ENCODE data around the gene DDX52.
"Not testable (repeated sequence)": the region's sequence is repeated elsewhere in the genome, so short reads cannot be mapped to it uniquely, and the experiment has no call there.

Gene DDX52

DNA sequence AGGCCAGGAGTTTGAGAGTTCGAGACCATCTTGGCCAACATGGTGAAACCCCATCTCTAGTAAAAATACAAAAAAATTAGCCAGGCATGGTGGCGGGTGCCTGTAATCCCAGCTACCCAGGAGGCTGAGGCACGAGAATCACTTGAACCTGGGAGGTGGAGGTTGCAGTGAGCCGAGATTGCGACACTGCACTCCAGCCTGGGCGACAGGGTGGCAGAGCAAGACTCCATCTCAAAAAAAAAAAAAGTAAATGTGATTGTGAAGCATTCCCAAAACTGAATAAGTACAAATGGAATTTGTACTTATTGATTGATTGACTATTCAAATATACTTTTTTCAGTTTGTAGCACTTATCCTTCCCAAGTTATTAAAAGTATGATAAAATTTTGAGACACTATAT is 26.8 kb downstream of the DDX52 start:
- H3K27ac Mint-ChIP-seq; H3K4me3 Mint-ChIP-seq; H3K4me1 Mint-ChIP-seq (ENCODE audit: low read depth); H3K9me3 Mint-ChIP-seq; H3K27me3 Mint-ChIP-seq: not testable (repeated sequence)
- H3K36me3 Mint-ChIP-seq (ENCODE audit: low read depth), result peaks cover 39% of the 10 kb centered on the region

DNA sequence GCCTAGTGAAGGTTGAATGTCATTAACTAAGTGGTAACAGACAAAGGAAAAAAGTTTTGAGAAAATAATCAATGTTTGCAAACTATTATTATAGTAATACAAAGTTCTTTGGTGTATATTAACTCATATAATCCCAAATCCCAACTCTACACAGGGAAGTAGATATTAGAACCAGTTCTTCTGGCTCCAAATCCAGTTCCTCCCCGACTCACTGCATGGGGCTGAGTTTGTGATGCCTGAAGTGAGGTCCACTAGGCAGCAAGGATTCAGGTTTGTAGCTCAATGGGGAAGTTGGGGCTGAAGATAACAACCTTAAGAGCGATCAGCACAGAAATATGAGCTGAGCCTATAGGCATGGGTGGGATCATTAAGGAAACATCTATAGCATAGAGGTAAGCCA is 28.4 kb downstream of the DDX52 start:
- peaks cover 3% of the 10 kb centered on the region for H3K4me1 Mint-ChIP-seq (ENCODE audit: low read depth)
- no peak overlapping the region for H3K27ac Mint-ChIP-seq
- no peaks in the 10 kb centered on the region for H3K9me3 Mint-ChIP-seq
- H3K4me3 Mint-ChIP-seq, result no peak overlapping the region
- H3K27me3 Mint-ChIP-seq, result no peaks in the 10 kb centered on the region
- H3K36me3 Mint-ChIP-seq (ENCODE audit: low read depth), result peaks cover 29% of the 10 kb centered on the region

DNA sequence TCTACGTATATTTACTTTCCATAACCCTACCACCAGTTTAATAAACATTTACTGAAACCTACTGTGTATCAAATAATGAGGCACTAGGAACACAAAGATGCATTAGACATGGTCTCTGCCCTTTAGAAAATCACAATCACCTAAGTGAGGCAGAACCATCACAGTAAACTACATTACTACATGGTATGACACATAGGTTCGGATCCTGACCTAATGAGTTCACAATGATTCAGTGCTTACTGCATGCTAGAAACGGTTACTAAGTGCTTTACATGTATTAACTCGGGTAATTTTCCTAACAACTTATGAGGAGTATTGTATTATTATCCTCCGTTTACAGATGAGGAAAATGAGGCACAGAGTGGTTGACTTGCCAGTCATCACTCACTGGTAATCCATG is 28.9 kb downstream of the DDX52 start:
- H3K27me3 Mint-ChIP-seq, result no peaks in the 10 kb centered on the region
- no peak overlapping the region for H3K4me3 Mint-ChIP-seq
- H3K36me3 Mint-ChIP-seq (ENCODE audit: low read depth), result peaks cover 29% of the 10 kb centered on the region
- H3K4me1 Mint-ChIP-seq (ENCODE audit: low read depth), result peaks cover 7% of the 10 kb centered on the region
- H3K9me3 Mint-ChIP-seq, result no peaks in the 10 kb centered on the region
- H3K27ac Mint-ChIP-seq, result no peak overlapping the region

DNA sequence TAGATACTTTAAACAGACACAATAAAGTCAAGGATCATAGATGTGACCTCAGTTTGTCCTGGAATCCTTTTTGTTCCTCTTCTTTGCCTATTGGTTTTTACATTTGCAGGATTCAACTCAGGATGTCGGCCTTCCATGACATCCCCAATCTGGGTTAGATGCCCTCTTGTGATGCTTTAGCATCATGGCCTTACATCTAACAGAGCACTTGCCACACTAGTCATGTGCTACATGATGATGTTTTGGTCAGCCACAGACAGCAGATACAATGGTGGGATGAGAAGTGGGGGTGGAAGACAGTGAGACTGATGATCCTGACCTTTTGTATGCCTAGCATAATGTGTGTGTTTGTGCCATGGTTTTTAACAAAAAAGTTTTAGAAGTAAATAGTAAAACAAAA is 32.3 kb downstream of the DDX52 start:
- Mint-ChIP-seq H3K36me3 (ENCODE audit: low read depth) (peaks cover 21% of the 10 kb centered on the region), H3K9me3 (no peaks in the 10 kb centered on the region), H3K4me1 (ENCODE audit: low read depth) (peaks cover 24% of the 10 kb centered on the region), H3K4me3 (no peak overlapping the region), H3K27me3 (no peaks in the 10 kb centered on the region), H3K27ac (peak overlapping the region; percentile 32)

DNA sequence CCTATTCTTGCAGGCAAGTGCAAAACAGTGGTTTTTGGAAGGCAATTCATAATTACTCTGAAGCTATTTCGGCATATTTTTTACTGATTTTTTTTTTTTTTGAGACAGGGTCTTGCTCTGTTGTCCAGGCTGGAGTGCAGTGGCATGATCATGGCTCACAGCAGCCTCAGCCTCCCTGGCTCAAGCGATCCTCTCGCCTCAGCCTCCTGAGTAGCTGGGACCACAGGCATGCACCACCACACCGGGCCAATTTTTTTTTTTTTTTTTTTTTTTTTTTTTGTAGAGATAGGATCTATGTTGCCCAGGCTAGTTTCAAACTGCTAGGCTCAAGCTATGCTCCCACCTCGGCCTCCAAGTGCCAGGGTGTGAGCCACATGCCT is 33.2 kb downstream of the DDX52 start:
- not testable (repeated sequence) for H3K27ac Mint-ChIP-seq, H3K27me3 Mint-ChIP-seq, H3K9me3 Mint-ChIP-seq
- Mint-ChIP-seq H3K4me1 (ENCODE audit: low read depth) (peaks cover 33% of the 10 kb centered on the region), H3K36me3 (ENCODE audit: low read depth) (peaks cover 23% of the 10 kb centered on the region), H3K4me3 (peak overlapping the region; percentile 94)

DNA sequence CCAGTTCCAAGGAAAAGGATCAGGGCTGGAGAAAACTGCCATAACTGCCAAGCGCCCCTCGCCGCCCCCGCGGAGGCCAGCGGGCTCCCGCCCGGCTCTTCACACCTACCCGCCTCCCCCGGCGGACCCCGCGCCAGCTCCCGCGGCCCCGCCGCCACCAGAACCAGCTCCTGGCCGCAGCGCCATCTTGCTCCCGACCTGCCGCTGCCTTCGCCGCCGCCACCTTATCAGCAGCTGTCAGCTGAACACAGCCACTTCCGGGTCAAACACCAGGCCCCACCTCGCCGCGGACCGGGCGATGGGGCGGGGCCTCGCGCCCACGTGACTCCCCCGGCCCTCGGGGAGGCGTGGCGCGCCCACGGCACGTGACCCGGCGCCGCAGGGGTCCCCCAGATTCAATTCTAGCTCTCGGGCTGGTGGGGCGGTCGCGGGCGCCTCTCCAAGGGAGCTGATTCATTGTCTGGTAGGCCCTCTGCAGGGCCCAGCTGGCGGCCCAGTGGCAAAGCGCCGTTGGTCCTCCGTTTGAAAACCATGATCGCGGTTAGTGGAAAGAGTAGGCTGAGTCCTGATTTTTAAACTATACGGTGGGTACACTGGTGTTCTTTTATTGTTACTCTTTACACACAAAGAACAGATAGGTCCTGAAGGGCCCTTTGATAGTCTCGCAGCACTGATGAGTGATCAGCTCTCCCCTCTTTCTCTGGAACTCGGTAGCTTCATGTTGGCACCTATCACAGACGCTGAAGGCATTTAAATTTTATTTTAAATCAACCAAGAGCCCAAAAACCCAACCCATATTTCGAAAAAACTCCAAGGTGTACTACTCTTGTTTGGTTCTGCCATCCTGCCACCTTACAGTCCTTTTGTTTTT is 33.8 kb downstream of the DDX52 start, which contains the start of gene SYNRG:
TSS of gene SYNRG (minus strand) at position 249 of the 871 bp plus-strand sequence. CDS start at position 186, 63 bp downstream.
- Mint-ChIP-seq H3K4me1 (ENCODE audit: low read depth) (peaks cover 40% of the 10 kb centered on the region), H3K27me3 (no peaks in the 10 kb centered on the region), H3K4me3 (peak within 1 kb of the TSS; percentile 94), H3K9me3 (no peaks in the 10 kb centered on the region), H3K36me3 (ENCODE audit: low read depth) (peaks cover 28% of the 10 kb centered on the region), H3K27ac (peak within 1 kb of the TSS; percentile 90)

DNA sequence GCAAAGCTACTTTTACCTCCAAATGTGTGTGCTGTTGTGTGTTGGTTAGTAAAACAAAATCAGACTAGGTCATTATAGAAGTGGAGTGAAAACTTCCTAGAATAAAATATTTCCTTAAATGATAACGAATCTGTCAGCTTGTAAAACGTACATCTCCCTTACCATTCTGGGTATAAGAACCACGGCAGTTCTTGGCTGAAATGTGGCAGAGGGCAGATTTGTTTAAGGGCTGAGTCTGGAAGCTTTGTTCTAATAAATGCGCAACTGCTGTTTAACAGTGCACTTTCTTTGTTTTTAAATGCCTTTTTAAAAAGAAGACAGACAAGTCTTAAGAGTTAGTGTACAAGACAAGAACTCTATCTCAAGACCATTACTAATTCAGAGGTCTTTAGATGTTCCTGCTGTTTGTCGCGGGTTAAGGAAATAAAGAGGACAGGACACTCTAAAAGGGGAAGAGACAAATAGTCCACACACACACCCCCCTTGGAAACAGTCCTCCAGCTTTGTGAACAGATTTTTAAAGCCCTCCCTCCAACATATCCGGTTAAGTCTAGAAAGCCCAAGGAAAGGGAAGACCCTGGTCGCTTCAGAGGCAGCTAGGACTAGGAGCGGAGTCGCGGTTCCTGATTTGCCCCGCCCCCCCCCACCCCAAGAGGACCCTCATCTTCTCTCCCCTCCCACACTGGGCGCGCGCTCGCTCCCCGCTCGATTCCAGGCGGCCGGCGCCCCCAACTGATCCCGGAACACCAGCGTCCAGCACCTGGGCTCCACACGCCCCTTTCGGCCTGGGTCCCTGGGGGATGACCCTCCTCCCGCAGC is 34.7 kb downstream of the DDX52 start:
- Mint-ChIP-seq H3K27me3 (no peaks in the 10 kb centered on the region), H3K36me3 (ENCODE audit: low read depth) (peaks cover 23% of the 10 kb centered on the region), H3K9me3 (no peaks in the 10 kb centered on the region), H3K27ac (peak overlapping the region; percentile 78), H3K4me1 (ENCODE audit: low read depth) (peaks cover 48% of the 10 kb centered on the region), H3K4me3 (peak overlapping the region; percentile 94)

DNA sequence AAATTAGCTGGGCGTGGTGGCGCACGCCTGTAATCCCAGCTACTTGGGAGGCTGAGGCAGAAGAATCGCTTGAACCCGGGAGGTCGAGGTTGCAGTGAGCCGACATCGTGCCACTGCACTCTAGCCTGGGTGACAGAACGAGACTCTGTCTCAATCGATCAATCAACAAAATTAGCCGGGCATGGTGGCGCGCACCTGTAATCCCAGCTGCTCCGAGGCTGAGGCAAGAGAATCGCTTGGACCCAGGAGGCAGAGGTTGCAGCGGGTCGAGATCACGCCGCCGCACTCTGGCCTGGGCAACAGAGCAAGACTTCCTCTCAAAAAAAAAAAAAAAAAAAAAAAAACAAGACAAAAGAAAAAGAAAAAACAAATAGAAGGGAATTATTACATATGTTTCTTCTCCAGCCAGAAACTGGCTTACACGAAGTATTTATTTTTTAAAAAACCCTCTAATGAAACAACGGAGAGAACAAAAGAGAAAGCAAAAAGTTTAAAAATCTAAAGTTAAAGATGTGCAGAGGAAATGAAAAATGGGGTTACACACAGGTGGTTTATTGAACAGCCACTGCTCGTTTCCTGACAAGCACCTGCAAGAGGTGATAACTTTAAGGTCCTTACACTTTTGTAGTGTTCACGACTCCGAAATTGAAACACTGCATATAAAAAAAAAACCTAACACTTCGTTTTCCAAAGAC is 35.5 kb downstream of the DDX52 start:
- Mint-ChIP-seq H3K4me1 (ENCODE audit: low read depth) (peaks cover 56% of the 10 kb centered on the region), H3K4me3 (peak overlapping the region; percentile 94), H3K9me3 (no peaks in the 10 kb centered on the region), H3K27me3 (no peaks in the 10 kb centered on the region), H3K27ac (peak overlapping the region; percentile 78), H3K36me3 (ENCODE audit: low read depth) (peaks cover 20% of the 10 kb centered on the region)

DNA sequence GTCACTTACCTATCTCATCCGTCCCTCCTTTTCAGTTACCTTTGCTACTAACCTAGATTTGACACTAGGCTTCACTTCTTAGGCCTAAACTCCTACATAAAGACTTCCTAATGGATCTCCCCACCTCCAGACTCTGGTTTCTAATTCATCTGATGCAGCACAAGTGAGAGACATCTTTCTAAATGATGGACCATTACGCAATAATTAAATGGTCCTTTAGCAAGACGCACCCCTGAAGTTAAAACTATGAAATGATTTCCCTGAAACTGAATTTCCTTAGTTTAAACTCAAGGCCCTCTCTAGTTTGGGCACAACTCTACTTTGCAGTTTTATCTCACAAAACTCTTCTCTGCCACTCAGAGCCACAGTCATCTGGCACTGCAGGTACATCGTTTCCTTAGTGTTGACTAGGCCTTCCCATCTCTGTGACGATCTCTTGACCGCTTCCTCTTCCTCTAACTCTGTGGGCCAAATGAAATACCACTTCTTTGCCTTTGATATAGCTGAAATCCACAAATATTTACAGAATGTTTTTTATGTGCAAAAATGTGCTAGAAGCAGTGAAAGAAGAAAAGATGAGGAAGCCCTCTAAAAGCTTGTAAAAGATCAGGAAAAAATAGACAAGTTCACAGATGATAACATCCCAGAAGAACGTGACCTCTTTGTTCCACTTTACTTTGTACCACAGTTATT is 37.3 kb downstream of the DDX52 start:
- Mint-ChIP-seq H3K4me1 (ENCODE audit: low read depth) (peaks cover 62% of the 10 kb centered on the region), H3K27me3 (no peaks in the 10 kb centered on the region), H3K9me3 (no peaks in the 10 kb centered on the region), H3K27ac (peak overlapping the region; percentile 90), H3K4me3 (peak overlapping the region; percentile 94), H3K36me3 (ENCODE audit: low read depth) (peaks cover 25% of the 10 kb centered on the region)

DNA sequence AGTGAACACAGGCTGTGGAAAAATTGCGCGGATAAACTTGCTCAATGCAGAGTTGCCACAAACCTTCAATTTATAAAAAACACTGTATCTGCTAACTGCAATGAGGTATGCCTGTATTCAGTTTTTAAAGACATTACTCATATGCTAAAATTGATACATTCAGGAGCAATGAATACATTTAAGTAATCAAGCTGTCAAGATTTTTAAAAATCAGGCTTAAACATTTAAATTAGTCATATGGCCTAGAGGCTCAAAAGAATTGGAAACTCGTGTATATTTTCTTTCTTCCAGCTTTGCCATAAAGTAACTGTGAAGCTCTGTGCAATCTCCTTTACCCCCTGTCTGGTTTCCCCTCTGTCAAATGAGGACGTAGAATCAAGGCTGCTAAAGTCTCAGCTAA is 38.2 kb downstream of the DDX52 start:
- Mint-ChIP-seq H3K36me3 (ENCODE audit: low read depth) (peaks cover 25% of the 10 kb centered on the region), H3K9me3 (no peaks in the 10 kb centered on the region), H3K4me3 (peak overlapping the region; percentile 94), H3K27me3 (no peaks in the 10 kb centered on the region), H3K4me1 (ENCODE audit: low read depth) (peaks cover 67% of the 10 kb centered on the region), H3K27ac (peak overlapping the region; percentile 90)

DNA sequence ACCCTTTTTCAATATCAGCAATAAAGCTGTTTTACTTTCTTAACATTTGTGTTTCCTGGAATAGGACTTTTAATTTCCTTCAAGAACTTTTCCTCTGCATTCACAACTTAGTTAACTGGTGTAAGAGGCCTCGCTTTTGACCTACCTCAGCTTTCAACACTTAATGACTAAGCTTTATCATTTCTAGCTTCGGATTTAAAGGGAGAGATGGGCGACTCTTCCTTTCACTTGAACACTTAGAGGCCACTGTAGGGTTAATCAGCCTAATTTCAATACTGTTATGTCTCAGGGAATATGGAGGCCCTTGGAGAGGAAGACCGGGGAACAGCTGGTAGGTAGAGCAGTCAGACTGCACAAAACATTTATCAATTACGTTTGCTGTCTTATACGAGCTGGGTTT is 38.7 kb downstream of the DDX52 start:
- Mint-ChIP-seq H3K27ac (peak overlapping the region; percentile 90), H3K27me3 (no peaks in the 10 kb centered on the region), H3K4me1 (ENCODE audit: low read depth) (peaks cover 65% of the 10 kb centered on the region), H3K36me3 (ENCODE audit: low read depth) (peaks cover 25% of the 10 kb centered on the region), H3K4me3 (peak overlapping the region; percentile 94), H3K9me3 (no peaks in the 10 kb centered on the region)

DNA sequence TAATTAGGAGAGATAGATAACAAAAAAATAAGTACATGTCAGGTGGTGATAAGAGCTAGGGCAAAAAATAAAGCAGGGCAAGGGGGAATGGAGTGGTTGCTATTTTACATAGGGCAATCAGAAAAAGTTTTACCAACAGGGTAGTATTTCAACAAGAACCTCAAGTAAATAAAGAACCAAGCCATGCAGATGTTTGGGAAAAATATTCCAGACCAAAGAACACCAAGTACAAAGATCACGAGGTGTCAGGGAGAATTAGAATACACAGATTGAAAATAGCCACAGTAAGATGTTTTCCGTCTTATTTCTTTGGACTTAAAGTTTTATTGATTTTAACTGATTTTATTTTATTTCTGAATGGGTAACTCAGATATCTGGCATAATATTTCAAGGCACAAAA is 45.1 kb downstream of the DDX52 start:
- Mint-ChIP-seq H3K4me1 (ENCODE audit: low read depth) (peaks cover 36% of the 10 kb centered on the region), H3K9me3 (no peaks in the 10 kb centered on the region), H3K27ac (peak overlapping the region; percentile 14), H3K4me3 (no peak overlapping the region), H3K36me3 (ENCODE audit: low read depth) (peaks cover 51% of the 10 kb centered on the region), H3K27me3 (no peaks in the 10 kb centered on the region)

DNA sequence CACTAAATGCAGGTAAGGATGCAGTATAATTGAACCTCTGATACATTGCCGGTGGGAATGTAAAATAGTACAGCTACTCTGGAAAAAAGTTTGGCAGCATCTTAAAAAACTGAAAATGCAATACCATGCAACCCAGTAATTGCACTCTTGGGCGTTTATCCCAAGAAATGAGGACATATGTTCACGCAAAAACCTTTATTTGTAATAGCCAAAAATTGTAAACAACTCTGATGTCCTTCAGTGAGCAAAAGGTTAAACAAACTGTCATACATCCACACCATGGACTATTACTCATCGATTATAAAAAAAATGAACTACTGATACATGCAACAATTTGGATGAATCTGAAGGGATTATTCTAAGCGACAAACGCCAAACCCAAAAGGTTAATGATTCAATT is 51.0 kb downstream of the DDX52 start:
- Mint-ChIP-seq H3K4me1 (ENCODE audit: low read depth) (peaks cover 46% of the 10 kb centered on the region), H3K36me3 (ENCODE audit: low read depth) (peaks cover 54% of the 10 kb centered on the region), H3K27ac (peak overlapping the region; percentile 74)

DNA sequence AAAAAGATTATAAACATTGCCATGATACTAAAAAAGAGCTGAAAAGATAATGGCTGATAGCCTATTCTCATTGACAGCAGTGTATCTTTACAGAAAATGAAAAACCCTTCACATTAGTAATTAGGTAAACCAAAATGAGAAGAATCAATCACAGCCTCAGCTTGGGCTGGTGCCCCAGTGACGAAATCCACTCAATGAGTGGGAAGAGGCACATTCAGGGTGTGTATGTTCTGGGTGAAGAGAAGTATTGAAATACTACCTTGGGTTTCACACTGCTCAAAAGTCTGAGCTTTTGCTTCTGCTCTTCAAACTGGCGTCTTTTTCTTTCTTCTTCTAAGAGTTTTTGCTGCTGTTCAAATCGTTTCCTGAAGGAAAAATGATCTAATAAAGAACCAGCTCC is 58.2 kb downstream of the DDX52 start:
- Mint-ChIP-seq H3K27me3 (no peaks in the 10 kb centered on the region), H3K4me3 (no peak overlapping the region), H3K36me3 (ENCODE audit: low read depth) (peaks cover 33% of the 10 kb centered on the region), H3K27ac (no peak overlapping the region), H3K4me1 (ENCODE audit: low read depth) (peaks cover 18% of the 10 kb centered on the region), H3K9me3 (no peaks in the 10 kb centered on the region)

More for the DNA sequence above, 51.0 kb downstream of the DDX52 start:
- H3K9me3 Mint-ChIP-seq, result no peaks in the 10 kb centered on the region
- no peaks in the 10 kb centered on the region for H3K27me3 Mint-ChIP-seq
- H3K4me3 Mint-ChIP-seq, result no peak overlapping the region

All from stimulated activated naive CD8-positive, alpha-beta T cell treated with anti-CD3 and anti-CD28 coated beads, Interleukin-15, Interleukin-2, amounts not matched to agents 100 ng/mL and 50 ng/mL, for 24 hours (primary cell).